Measurements from ENCODE around the gene ANGPTL5. TPM values are rescaled to one million over a fixed set of nuclear protein-coding genes. Genes with fewer than 3 reads are reported as not detected.

Gene ANGPTL5
- total RNA-seq, 6 experiments from 2014 or later: not detected

DNA sequence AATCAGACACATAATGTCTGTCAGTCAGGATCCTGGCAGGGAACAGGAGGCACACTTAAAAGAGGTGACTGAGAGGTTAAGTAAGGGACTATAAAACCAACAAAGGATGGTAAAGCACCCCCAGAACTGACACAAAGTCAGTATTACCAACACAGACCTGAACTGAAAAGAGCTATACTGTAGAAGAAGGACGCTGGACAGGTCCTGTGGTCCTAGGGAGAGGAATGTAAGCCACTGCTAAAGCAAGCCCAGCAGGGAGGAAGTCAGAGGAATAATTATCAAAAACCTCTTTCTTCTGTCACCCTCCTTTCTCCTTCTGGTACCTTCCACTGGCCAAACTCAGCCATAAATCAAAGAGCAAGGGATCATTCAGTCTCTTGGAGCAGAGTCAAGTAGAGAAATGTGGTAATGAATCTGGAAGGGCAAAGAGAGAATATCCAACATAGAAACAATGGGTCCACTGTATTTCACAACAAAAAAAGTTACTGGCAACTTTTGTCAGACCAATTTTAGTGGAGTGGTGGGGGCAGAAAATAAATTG lies 33.4 kb upstream of the ANGPTL5 start:
- TF ChIP-seq, protein P1, sequence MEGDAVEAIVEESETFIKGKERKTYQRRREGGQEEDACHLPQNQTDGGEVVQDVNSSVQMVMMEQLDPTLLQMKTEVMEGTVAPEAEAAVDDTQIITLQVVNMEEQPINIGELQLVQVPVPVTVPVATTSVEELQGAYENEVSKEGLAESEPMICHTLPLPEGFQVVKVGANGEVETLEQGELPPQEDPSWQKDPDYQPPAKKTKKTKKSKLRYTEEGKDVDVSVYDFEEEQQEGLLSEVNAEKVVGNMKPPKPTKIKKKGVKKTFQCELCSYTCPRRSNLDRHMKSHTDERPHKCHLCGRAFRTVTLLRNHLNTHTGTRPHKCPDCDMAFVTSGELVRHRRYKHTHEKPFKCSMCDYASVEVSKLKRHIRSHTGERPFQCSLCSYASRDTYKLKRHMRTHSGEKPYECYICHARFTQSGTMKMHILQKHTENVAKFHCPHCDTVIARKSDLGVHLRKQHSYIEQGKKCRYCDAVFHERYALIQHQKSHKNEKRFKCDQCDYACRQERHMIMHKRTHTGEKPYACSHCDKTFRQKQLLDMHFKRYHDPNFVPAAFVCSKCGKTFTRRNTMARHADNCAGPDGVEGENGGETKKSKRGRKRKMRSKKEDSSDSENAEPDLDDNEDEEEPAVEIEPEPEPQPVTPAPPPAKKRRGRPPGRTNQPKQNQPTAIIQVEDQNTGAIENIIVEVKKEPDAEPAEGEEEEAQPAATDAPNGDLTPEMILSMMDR (IDR thresholded peaks at IDR 0.05): no peak
- no peak for TF ChIP-seq POLR2A (IDR thresholded peaks at IDR 0.05)

DNA sequence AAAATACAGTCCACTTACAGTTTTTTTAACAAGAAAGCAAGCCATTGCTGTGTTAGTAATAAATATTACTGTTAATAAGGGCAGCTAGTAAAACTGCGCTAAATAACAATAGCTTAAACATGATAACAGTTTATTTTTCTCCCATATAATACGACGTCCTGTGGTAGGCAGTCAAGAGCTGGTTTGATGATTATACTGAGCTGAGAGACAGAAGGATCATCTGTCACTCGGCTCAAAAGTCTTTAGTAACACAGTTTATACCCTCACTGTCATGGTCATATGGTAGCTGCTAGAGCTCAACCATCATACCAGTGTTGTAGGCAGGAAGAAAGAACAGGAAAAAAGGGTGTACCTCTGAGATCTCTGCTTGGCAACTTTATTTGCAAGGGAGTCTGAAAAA lies 29.1 kb upstream of the ANGPTL5 start:
- ATAC-seq (no peak), DNase-seq (no peak)
- intact Hi-C loops (cut with DNase I): no loop called here
- Histone ChIP-seq H3K27me3 (no peaks in the 10 kb centered on the region), H3K4me1 (no peaks in the 10 kb centered on the region), H3K36me3 (no peaks in the 10 kb centered on the region), H3K27ac (no peak overlapping the region), H3K4me3 (no peak overlapping the region), H3K9me3 (no peaks in the 10 kb centered on the region)
- 61% methylated on average over 4 of the region's 4 CpGs for WGBS (ENCODE audit: insufficient coverage, low coverage, low lambda C conversion rate, missing lambda C conversion rate)
- TF ChIP-seq POLR2A (IDR thresholded peaks at IDR 0.05): no peak
- TF ChIP-seq, protein P1 (IDR thresholded peaks at IDR 0.05): no peak

More for the DNA sequence above, 33.4 kb upstream of the ANGPTL5 start:
- H3K27ac ChIP-seq: no peak overlapping the region
- no peaks in the 10 kb centered on the region for H3K9me3 ChIP-seq
- 43% methylated on average over 1 of the region's 1 CpG for WGBS (ENCODE audit: insufficient coverage, low coverage, low lambda C conversion rate, missing lambda C conversion rate)
- intact Hi-C loops (cut with DNase I): no loop called here
- no peak for ATAC-seq
- no peak overlapping the region for H3K4me3 ChIP-seq
- DNase-seq: no peak
- H3K27me3 ChIP-seq: no peaks in the 10 kb centered on the region
- H3K36me3 ChIP-seq: no peaks in the 10 kb centered on the region
- H3K4me1 ChIP-seq: no peaks in the 10 kb centered on the region

DNA sequence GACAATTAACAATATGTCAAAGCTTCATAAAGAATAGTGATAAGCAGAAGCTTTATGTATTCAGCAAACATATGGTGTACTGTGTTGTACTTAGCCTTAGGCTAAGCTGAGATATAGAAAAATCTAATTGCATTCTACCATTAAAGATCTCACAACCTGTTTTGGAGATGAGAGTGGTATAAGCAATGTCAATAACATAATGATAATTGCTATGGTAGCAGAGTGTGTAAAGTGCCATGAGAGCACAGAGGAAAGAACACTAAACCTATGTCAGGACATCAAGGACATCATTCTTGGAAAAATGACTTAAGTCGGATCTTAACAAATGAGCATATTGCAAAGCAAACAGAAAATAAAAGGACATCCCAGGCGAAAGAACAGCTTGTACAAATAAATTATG lies 28.6 kb upstream of the ANGPTL5 start:
- ATAC-seq: no peak
- H3K36me3 ChIP-seq: no peaks in the 10 kb centered on the region
- H3K27me3 ChIP-seq: no peaks in the 10 kb centered on the region
- H3K4me3 ChIP-seq: no peak overlapping the region
- H3K9me3 ChIP-seq: no peaks in the 10 kb centered on the region
- 41% methylated on average over 2 of the region's 2 CpGs for WGBS (ENCODE audit: insufficient coverage, low coverage, low lambda C conversion rate, missing lambda C conversion rate)
- no peak overlapping the region for H3K27ac ChIP-seq
- no peak for DNase-seq
- H3K4me1 ChIP-seq: no peaks in the 10 kb centered on the region
- intact Hi-C loops (cut with DNase I): no loop called here
- TF ChIP-seq, protein P1 (IDR thresholded peaks at IDR 0.05): no peak
- TF ChIP-seq POLR2A (IDR thresholded peaks at IDR 0.05): no peak

DNA sequence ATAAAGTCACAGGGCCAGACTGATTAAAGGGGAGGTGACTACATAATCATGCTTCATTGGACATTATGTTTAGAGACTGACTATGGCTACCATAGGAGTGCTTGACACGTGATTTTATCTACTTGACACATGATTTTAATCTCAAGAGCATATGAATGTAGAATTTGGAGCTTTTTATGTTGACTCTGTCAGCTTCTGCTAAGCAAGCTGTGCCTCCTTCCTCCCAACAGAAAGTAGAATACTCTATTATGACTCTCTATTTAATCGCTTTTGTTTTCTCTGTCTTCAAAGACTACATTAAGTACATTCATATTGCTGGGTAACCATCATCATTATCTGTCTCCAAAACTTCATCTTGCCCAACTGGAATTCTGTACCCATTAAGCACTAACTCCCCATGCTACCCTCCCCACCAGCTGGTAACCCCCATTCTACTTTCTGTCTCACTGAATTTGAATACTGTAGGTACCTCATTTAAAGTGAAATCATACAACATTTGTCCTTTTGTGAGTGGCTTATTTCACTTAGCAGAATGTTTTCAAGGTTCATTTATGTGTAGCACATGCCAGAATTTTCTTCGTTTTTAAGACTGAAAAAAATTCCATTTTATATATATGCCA lies 24.7 kb upstream of the ANGPTL5 start:
- intact Hi-C loops (cut with DNase I): no loop called here
- no peaks in the 10 kb centered on the region for H3K4me1 ChIP-seq
- DNase-seq (no peak), ATAC-seq (no peak)
- no peaks in the 10 kb centered on the region for H3K36me3 ChIP-seq
- WGBS (ENCODE audit: insufficient coverage, low coverage, low lambda C conversion rate, missing lambda C conversion rate): 60% methylated on average over 3 of the region's 3 CpGs
- H3K4me3 ChIP-seq: no peak overlapping the region
- H3K27ac ChIP-seq: no peak overlapping the region
- no peaks in the 10 kb centered on the region for H3K27me3 ChIP-seq
- H3K9me3 ChIP-seq: no peaks in the 10 kb centered on the region
- TF ChIP-seq POLR2A (IDR thresholded peaks at IDR 0.05): no peak
- TF ChIP-seq, protein P1 (IDR thresholded peaks at IDR 0.05): no peak
